T-helper 9 cell (primary cell): ENCODE measurements around the gene MYD88.
"Not testable (repeated sequence)": the region's sequence is repeated elsewhere in the genome, so short reads cannot be mapped to it uniquely, and the experiment has no call there.

ENCODE experiments used
- DNase-seq: peaks from one replicate; pipeline ENCODE4 v3.0.0-alpha.2; 2020

The MYD88 gene

GRCh38 chr3:38146504-38146903 lies 8.0 kb downstream of the MYD88 start:
- DNase-seq, result no peak

- DNase-seq, result no peak
Measured at GRCh38 chr3:38147421-38147820, 9.0 kb downstream of the MYD88 start.

GRCh38 chr3:38148311-38148882 lies 9.9 kb downstream of the MYD88 start:
- DNase-seq, result no peak

- DNase-seq, result no peak
Measured at GRCh38 chr3:38149708-38150107, 11.2 kb downstream of the MYD88 start.

- DNase-seq, result no peak
Measured at GRCh38 chr3:38150780-38151528, 12.5 kb downstream of the MYD88 start.

GRCh38 chr3:38151667-38152265 lies 13.3 kb downstream of the MYD88 start:
- no peak for DNase-seq

GRCh38 chr3:38152609-38153008 lies 14.1 kb downstream of the MYD88 start:
- DNase-seq, result no peak

GRCh38 chr3:38153221-38153620 lies 14.8 kb downstream of the MYD88 start:
- DNase-seq, result no peak

- no peak for DNase-seq
Measured at GRCh38 chr3:38154033-38154494, 15.6 kb downstream of the MYD88 start.

GRCh38 chr3:38154625-38155255 lies 16.3 kb downstream of the MYD88 start:
- DNase-seq, result no peak

- DNase-seq, result no peak
Measured at GRCh38 chr3:38155825-38156224, 17.4 kb downstream of the MYD88 start.

GRCh38 chr3:38157117-38157516 lies 18.7 kb downstream of the MYD88 start:
- DNase-seq, result no peak

GRCh38 chr3:38157595-38157994 lies 19.1 kb downstream of the MYD88 start:
- DNase-seq, result no peak

GRCh38 chr3:38158472-38158871 lies 20.0 kb downstream of the MYD88 start:
- no peak for DNase-seq

- DNase-seq, result not testable (repeated sequence)
Measured at GRCh38 chr3:38160704-38161103, 22.2 kb downstream of the MYD88 start.

GRCh38 chr3:38163117-38163840 lies 24.8 kb downstream of the MYD88 start:
- DNase-seq, result no peak

- DNase-seq, result no peak
Measured at GRCh38 chr3:38163841-38164642, 25.6 kb downstream of the MYD88 start.

- no peak for DNase-seq
Measured at GRCh38 chr3:38164643-38164951, 26.1 kb downstream of the MYD88 start.

GRCh38 chr3:38164952-38165721 lies 26.7 kb downstream of the MYD88 start, which contains the start of gene OXSR1:
Gene OXSR1 (plus strand): TSS chr3:38165537. CDS start chr3:38165877, 340 bp downstream.
- peak; percentile 93 for DNase-seq

- no peak for DNase-seq
Measured at GRCh38 chr3:38165722-38166387, 27.4 kb downstream of the MYD88 start.

GRCh38 chr3:38167591-38167990 lies 29.1 kb downstream of the MYD88 start:
- no peak for DNase-seq
